Measurements from ENCODE around the gene IGDCC3. TPM values are rescaled to one million over a fixed set of nuclear protein-coding genes. Genes with fewer than 3 reads are reported as not detected.

IGDCC3 gene
- total RNA-seq, 1 experiment from 2014 or later = 53.5 TPM

DNA sequence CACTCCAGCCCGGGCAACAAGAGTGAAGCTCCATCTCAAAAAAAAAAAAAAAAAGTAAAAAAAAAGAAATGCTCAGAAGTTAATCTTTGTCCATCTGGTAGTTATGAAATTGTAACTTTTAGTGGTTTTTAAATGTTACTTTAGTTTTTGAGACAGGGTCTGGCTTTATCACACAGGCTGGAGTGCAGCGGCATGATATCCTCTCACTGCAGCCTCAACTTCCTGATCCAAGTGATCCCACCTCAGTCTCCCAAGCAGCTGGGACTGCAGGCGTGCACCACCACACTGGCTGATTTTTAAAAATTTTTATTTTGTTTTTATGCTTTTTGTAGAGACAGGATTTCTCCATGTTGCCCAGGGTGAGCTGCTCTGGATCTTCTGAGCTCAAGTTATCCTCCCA is 72.0 kb downstream of the IGDCC3 start:
- ChIA-PET POLR2A (interaction anchor here (0.6 to 1.5 kb wide), 5 partner anchors 48 to 122 kb away, joined by 3 to 5 read pairs (median 4); no protein-coding TSS in a partner anchor), CTCF (interaction anchor here (0.6 to 1.5 kb wide), 4 partner anchors 20 to 272 kb away, joined by 3 to 4 read pairs (median 3); no protein-coding TSS in a partner anchor)
- H3K9me3 Mint-ChIP-seq = no peaks in the 10 kb centered on the region; the same call in 1 of the 2 replicates
- H3K4me1 Mint-ChIP-seq = peaks cover 21% of the 10 kb centered on the region
- no peaks in the 10 kb centered on the region for H3K36me3 Mint-ChIP-seq
- H3K4me3 Mint-ChIP-seq = no peak overlapping the region
- DNase-seq (ENCODE audit: low spot score) = no peak
- ATAC-seq = no peak
- TF ChIP-seq, protein P1, sequence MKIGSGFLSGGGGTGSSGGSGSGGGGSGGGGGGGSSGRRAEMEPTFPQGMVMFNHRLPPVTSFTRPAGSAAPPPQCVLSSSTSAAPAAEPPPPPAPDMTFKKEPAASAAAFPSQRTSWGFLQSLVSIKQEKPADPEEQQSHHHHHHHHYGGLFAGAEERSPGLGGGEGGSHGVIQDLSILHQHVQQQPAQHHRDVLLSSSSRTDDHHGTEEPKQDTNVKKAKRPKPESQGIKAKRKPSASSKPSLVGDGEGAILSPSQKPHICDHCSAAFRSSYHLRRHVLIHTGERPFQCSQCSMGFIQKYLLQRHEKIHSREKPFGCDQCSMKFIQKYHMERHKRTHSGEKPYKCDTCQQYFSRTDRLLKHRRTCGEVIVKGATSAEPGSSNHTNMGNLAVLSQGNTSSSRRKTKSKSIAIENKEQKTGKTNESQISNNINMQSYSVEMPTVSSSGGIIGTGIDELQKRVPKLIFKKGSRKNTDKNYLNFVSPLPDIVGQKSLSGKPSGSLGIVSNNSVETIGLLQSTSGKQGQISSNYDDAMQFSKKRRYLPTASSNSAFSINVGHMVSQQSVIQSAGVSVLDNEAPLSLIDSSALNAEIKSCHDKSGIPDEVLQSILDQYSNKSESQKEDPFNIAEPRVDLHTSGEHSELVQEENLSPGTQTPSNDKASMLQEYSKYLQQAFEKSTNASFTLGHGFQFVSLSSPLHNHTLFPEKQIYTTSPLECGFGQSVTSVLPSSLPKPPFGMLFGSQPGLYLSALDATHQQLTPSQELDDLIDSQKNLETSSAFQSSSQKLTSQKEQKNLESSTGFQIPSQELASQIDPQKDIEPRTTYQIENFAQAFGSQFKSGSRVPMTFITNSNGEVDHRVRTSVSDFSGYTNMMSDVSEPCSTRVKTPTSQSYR (CRISPR knock-in tag; IDR thresholded peaks at IDR 0.05) = no peak
- TF ChIP-seq TP53 (CRISPR knock-in tag; IDR thresholded peaks at IDR 0.05) (no peak), ZNF219 (CRISPR knock-in tag; IDR thresholded peaks at IDR 0.05; ENCODE audit: borderline replicate concordance) (no peak), ZNF396 (CRISPR knock-in tag; IDR thresholded peaks at IDR 0.05; ENCODE audit: borderline replicate concordance) (no peak), SMAD4 (CRISPR knock-in tag; IDR thresholded peaks at IDR 0.05) (no peak), GRHL2 (CRISPR knock-in tag; IDR thresholded peaks at IDR 0.05; ENCODE audit: insufficient replicate concordance, severe bottlenecking) (no peak), ELF4 (CRISPR knock-in tag; IDR thresholded peaks at IDR 0.05; ENCODE audit: low read depth) (no peak), GABPB1 (CRISPR knock-in tag; IDR thresholded peaks at IDR 0.05) (no peak)
- TF ChIP-seq, protein P2, sequence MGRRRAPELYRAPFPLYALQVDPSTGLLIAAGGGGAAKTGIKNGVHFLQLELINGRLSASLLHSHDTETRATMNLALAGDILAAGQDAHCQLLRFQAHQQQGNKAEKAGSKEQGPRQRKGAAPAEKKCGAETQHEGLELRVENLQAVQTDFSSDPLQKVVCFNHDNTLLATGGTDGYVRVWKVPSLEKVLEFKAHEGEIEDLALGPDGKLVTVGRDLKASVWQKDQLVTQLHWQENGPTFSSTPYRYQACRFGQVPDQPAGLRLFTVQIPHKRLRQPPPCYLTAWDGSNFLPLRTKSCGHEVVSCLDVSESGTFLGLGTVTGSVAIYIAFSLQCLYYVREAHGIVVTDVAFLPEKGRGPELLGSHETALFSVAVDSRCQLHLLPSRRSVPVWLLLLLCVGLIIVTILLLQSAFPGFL (CRISPR knock-in tag; IDR thresholded peaks at IDR 0.05; ENCODE audit: borderline replicate concordance) = no peak
- TF ChIP-seq, protein P3, sequence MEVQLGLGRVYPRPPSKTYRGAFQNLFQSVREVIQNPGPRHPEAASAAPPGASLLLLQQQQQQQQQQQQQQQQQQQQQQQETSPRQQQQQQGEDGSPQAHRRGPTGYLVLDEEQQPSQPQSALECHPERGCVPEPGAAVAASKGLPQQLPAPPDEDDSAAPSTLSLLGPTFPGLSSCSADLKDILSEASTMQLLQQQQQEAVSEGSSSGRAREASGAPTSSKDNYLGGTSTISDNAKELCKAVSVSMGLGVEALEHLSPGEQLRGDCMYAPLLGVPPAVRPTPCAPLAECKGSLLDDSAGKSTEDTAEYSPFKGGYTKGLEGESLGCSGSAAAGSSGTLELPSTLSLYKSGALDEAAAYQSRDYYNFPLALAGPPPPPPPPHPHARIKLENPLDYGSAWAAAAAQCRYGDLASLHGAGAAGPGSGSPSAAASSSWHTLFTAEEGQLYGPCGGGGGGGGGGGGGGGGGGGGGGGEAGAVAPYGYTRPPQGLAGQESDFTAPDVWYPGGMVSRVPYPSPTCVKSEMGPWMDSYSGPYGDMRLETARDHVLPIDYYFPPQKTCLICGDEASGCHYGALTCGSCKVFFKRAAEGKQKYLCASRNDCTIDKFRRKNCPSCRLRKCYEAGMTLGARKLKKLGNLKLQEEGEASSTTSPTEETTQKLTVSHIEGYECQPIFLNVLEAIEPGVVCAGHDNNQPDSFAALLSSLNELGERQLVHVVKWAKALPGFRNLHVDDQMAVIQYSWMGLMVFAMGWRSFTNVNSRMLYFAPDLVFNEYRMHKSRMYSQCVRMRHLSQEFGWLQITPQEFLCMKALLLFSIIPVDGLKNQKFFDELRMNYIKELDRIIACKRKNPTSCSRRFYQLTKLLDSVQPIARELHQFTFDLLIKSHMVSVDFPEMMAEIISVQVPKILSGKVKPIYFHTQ (CRISPR knock-in tag; IDR thresholded peaks at IDR 0.05) = no peak
- TF ChIP-seq, protein P4, sequence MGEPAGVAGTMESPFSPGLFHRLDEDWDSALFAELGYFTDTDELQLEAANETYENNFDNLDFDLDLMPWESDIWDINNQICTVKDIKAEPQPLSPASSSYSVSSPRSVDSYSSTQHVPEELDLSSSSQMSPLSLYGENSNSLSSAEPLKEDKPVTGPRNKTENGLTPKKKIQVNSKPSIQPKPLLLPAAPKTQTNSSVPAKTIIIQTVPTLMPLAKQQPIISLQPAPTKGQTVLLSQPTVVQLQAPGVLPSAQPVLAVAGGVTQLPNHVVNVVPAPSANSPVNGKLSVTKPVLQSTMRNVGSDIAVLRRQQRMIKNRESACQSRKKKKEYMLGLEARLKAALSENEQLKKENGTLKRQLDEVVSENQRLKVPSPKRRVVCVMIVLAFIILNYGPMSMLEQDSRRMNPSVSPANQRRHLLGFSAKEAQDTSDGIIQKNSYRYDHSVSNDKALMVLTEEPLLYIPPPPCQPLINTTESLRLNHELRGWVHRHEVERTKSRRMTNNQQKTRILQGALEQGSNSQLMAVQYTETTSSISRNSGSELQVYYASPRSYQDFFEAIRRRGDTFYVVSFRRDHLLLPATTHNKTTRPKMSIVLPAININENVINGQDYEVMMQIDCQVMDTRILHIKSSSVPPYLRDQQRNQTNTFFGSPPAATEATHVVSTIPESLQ (CRISPR knock-in tag; IDR thresholded peaks at IDR 0.05) = no peak
- TF ChIP-seq, protein P5, sequence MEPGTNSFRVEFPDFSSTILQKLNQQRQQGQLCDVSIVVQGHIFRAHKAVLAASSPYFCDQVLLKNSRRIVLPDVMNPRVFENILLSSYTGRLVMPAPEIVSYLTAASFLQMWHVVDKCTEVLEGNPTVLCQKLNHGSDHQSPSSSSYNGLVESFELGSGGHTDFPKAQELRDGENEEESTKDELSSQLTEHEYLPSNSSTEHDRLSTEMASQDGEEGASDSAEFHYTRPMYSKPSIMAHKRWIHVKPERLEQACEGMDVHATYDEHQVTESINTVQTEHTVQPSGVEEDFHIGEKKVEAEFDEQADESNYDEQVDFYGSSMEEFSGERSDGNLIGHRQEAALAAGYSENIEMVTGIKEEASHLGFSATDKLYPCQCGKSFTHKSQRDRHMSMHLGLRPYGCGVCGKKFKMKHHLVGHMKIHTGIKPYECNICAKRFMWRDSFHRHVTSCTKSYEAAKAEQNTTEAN (CRISPR knock-in tag; IDR thresholded peaks at IDR 0.05) = no peak
- no peak overlapping the region for H3K27ac Mint-ChIP-seq
- H3K27me3 Mint-ChIP-seq (ENCODE audit: low read depth) = no peaks in the 10 kb centered on the region

DNA sequence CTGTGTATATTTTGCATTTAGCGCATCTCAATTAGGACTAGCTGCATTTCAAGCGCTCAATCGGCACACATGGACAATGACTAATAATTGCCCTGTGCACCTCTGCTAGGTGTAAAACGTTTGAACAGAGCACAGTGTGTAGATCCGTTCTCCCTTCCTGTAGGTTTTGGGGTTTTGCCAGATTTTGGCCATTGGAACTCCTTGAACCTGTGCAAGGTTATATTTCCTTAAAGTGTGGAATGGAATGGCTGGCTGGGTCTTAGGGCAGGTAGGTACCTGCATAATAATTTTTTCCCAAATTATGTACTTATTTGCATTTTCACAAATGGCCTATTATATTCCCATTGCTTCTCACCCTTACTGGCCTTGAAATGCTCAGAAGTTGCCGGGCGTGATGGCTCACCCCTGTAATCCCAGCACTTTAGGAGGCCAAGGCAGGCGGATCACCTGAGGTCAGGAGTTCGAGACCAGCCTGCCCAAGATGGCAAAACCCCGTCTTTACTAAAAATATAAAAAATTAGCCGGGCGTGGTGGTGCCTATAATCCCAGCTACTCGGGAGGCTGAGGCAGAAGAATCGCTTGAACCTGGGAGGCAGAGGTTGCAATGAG is 72.5 kb downstream of the IGDCC3 start:
- no peak for DNase-seq (ENCODE audit: low spot score)
- ChIA-PET CTCF (interaction anchor here (0.6 to 1.5 kb wide), 10 partner anchors 13 to 272 kb away, joined by 3 to 6 read pairs (median 3); partner anchors contain the start of gene PARP16), POLR2A (interaction anchor here (0.6 to 2.4 kb wide), 17 partner anchors 8 to 397 kb away, joined by 3 to 16 read pairs (median 4); partner anchors contain the start of genes CLPX, PARP16 and RNU5A-1)
- peak overlapping the region; percentile 81 for H3K4me3 Mint-ChIP-seq
- H3K27ac Mint-ChIP-seq = peak overlapping the region; percentile 99
- peak; percentile 4 for ATAC-seq
- H3K27me3 Mint-ChIP-seq (ENCODE audit: low read depth) = no peaks in the 10 kb centered on the region
- peaks cover 24% of the 10 kb centered on the region for H3K4me1 Mint-ChIP-seq
- H3K36me3 Mint-ChIP-seq = no peaks in the 10 kb centered on the region
- peaks cover 5% of the 10 kb centered on the region for H3K9me3 Mint-ChIP-seq
- TF ChIP-seq ZNF121 (CRISPR knock-in tag; IDR thresholded peaks at IDR 0.05) (no peak), GABPB1 (CRISPR knock-in tag; IDR thresholded peaks at IDR 0.05) (no peak), RORB (CRISPR knock-in tag; IDR thresholded peaks at IDR 0.05) (peak; percentile 84; the same call in 1 of the 2 replicates), ZNF671 (CRISPR knock-in tag; IDR thresholded peaks at IDR 0.05) (0 out of 2 replicates have a peak, but pooled peaks have one; percentile 3), TEAD4 (CRISPR knock-in tag; IDR thresholded peaks at IDR 0.05) (no peak), CBFB (CRISPR knock-in tag; IDR thresholded peaks at IDR 0.05; ENCODE audit: low read depth) (0 out of 2 replicates have a peak, but pooled peaks have one; percentile 0)
- TF ChIP-seq, protein P6, sequence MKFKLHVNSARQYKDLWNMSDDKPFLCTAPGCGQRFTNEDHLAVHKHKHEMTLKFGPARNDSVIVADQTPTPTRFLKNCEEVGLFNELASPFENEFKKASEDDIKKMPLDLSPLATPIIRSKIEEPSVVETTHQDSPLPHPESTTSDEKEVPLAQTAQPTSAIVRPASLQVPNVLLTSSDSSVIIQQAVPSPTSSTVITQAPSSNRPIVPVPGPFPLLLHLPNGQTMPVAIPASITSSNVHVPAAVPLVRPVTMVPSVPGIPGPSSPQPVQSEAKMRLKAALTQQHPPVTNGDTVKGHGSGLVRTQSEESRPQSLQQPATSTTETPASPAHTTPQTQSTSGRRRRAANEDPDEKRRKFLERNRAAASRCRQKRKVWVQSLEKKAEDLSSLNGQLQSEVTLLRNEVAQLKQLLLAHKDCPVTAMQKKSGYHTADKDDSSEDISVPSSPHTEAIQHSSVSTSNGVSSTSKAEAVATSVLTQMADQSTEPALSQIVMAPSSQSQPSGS (CRISPR knock-in tag; IDR thresholded peaks at IDR 0.05; ENCODE audit: borderline replicate concordance, low read depth) = no peak
- TF ChIP-seq, protein P7, sequence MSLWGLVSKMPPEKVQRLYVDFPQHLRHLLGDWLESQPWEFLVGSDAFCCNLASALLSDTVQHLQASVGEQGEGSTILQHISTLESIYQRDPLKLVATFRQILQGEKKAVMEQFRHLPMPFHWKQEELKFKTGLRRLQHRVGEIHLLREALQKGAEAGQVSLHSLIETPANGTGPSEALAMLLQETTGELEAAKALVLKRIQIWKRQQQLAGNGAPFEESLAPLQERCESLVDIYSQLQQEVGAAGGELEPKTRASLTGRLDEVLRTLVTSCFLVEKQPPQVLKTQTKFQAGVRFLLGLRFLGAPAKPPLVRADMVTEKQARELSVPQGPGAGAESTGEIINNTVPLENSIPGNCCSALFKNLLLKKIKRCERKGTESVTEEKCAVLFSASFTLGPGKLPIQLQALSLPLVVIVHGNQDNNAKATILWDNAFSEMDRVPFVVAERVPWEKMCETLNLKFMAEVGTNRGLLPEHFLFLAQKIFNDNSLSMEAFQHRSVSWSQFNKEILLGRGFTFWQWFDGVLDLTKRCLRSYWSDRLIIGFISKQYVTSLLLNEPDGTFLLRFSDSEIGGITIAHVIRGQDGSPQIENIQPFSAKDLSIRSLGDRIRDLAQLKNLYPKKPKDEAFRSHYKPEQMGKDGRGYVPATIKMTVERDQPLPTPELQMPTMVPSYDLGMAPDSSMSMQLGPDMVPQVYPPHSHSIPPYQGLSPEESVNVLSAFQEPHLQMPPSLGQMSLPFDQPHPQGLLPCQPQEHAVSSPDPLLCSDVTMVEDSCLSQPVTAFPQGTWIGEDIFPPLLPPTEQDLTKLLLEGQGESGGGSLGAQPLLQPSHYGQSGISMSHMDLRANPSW (CRISPR knock-in tag; conservative IDR thresholded peaks at IDR 0.05; ENCODE audit: low read depth) = no peak
